OCI-LY7 (cell line): ENCODE data around the gene PEX11G.

Experiments used
- EZH2phosphoT487 ChIP-seq: fragments of 200-600 bp; sonication (generic); IDR thresholded peaks from 2 replicates; pipeline ENCODE4 v1.6.1; 2018; ENCODE audit warnings: low read depth, borderline replicate concordance, mild to moderate bottlenecking, mixed run types, antibody characterized with exemption, low read length, moderate library complexity, mixed read lengths
- TF ChIP-seq, protein P1 (sequence below): fragments of 200-600 bp; sonication (generic); conservative IDR thresholded peaks from 2 replicates; pipeline ENCODE4 v1.5.1; 2014; ENCODE audit warnings: mild to moderate bottlenecking, antibody characterized with exemption, low read length, moderate library complexity, mixed read lengths

DNA sequence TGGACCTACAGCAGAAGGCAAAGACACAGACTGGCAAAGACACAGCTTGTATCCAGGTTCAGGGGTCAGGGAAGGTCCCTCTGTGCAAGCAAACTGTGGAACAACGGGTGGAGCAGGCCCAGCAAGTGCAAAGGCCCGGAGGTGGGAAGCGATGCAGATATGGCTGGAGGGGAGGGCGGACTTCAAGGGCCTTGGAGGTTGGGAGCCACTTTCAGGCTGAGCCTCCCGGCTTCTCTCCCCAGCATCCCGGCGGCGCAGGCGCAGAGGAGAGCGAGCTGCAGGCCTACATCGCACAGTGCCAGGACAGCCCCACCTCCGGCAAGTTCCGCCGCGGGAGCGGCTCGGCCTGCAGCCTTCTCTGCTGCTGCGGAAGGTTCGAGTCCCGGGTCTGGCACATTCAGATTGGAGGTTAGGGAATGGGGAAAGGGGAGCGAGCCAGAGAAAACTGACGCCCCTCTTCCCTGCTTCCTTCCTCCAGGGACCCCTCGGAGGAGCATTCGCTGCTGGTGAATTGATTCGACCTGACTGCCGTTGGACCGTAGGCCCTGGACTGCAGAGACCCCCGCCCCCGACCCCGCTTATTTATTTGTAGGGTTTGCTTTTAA, 44.5 kb upstream of the PEX11G start:
- no peak for TF ChIP-seq EZH2phosphoT487
- TF ChIP-seq, protein P1, sequence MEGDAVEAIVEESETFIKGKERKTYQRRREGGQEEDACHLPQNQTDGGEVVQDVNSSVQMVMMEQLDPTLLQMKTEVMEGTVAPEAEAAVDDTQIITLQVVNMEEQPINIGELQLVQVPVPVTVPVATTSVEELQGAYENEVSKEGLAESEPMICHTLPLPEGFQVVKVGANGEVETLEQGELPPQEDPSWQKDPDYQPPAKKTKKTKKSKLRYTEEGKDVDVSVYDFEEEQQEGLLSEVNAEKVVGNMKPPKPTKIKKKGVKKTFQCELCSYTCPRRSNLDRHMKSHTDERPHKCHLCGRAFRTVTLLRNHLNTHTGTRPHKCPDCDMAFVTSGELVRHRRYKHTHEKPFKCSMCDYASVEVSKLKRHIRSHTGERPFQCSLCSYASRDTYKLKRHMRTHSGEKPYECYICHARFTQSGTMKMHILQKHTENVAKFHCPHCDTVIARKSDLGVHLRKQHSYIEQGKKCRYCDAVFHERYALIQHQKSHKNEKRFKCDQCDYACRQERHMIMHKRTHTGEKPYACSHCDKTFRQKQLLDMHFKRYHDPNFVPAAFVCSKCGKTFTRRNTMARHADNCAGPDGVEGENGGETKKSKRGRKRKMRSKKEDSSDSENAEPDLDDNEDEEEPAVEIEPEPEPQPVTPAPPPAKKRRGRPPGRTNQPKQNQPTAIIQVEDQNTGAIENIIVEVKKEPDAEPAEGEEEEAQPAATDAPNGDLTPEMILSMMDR, result no peak
